Type B pancreatic cell (in vitro differentiated cells): ENCODE results near the gene COL15A1. TPM values are rescaled to one million over a fixed set of nuclear protein-coding genes. Genes with fewer than 3 reads are reported as not detected.

ENCODE experiments used
- DNase-seq: peaks from one replicate; pipeline ENCODE4 v3.0.0; 2021; ENCODE audit warnings: mixed read lengths; ENCODE audit not compliant: unreplicated experiment; ENCODE audit errors: extremely low spot score
- H3K27ac Mint-ChIP-seq: 2 replicates; pipeline ENCODE4 v1.8.0; 2021; ENCODE audit warnings: mild to moderate bottlenecking, mixed read lengths
- H3K27me3 Mint-ChIP-seq: 2 replicates; pipeline ENCODE4 v1.8.0; 2021; ENCODE audit warnings: mixed read lengths
- H3K36me3 Mint-ChIP-seq: 2 replicates; pipeline ENCODE4 v1.8.0; 2021; ENCODE audit warnings: mixed read lengths
- H3K4me1 Mint-ChIP-seq: one replicate; pipeline ENCODE4 v1.8.0; 2021; ENCODE audit warnings: mixed read lengths; ENCODE audit not compliant: unreplicated experiment
- H3K4me3 Mint-ChIP-seq: 2 replicates; pipeline ENCODE4 v1.8.0; 2021; ENCODE audit warnings: mild to moderate bottlenecking, mixed read lengths
- H3K9me3 Mint-ChIP-seq: 2 replicates; pipeline ENCODE4 v1.8.0; 2021; ENCODE audit warnings: mixed read lengths
- total RNA-seq: library from RNA; stranded (reverse); gene quantifications from 2 replicates; pipeline ENCODE4 v1.2.1, GENCODE V29; 2021; ENCODE audit warnings: low replicate concordance
- TF ChIP-seq, protein P1 (sequence below): fragments of 200-600 bp; sonication (generic); conservative IDR thresholded peaks from 2 replicates; pipeline ENCODE4 v1.5.0; 2021; ENCODE audit warnings: antibody characterized with exemption, mild to moderate bottlenecking

Gene COL15A1
- total RNA-seq, 1 donor from 2014 or later = 0.68 TPM

GRCh38 chr9:98929895-98930341 is 13.8 kb upstream of the COL15A1 start:
- DNase-seq = no peak
- Mint-ChIP-seq H3K4me1 (no peaks in the 10 kb centered on the region), H3K36me3 (no peaks in the 10 kb centered on the region), H3K27ac (no peak overlapping the region), H3K9me3 (no peaks in the 10 kb centered on the region), H3K27me3 (peaks cover 6% of the 10 kb centered on the region), H3K4me3 (no peak overlapping the region)
- TF ChIP-seq, protein P1, sequence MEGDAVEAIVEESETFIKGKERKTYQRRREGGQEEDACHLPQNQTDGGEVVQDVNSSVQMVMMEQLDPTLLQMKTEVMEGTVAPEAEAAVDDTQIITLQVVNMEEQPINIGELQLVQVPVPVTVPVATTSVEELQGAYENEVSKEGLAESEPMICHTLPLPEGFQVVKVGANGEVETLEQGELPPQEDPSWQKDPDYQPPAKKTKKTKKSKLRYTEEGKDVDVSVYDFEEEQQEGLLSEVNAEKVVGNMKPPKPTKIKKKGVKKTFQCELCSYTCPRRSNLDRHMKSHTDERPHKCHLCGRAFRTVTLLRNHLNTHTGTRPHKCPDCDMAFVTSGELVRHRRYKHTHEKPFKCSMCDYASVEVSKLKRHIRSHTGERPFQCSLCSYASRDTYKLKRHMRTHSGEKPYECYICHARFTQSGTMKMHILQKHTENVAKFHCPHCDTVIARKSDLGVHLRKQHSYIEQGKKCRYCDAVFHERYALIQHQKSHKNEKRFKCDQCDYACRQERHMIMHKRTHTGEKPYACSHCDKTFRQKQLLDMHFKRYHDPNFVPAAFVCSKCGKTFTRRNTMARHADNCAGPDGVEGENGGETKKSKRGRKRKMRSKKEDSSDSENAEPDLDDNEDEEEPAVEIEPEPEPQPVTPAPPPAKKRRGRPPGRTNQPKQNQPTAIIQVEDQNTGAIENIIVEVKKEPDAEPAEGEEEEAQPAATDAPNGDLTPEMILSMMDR = no peak

DNA sequence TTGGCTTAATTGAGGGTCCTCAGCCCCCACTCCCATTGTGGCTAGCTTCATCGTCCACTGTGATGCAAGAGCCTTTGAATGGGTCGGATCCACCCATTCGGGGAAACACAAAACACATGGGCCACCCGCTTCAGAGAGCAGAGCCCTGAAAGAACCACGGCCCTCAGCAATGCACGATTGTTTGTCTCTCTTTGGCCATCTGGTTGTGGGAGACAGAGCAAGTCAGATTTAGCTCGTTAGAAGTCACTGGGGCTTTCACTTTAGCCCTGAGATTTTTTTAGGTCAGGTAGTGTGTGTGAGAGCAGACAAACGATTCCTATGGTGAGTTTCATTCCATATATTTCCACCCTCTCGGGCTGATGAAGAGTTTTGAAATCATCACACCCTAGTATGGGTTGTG is 12.9 kb upstream of the COL15A1 start:
- H3K4me3 Mint-ChIP-seq = no peak overlapping the region
- H3K27me3 Mint-ChIP-seq = peaks cover 15% of the 10 kb centered on the region
- H3K9me3 Mint-ChIP-seq = no peaks in the 10 kb centered on the region
- H3K27ac Mint-ChIP-seq = no peak overlapping the region
- TF ChIP-seq, protein P1 = no peak
- no peaks in the 10 kb centered on the region for H3K4me1 Mint-ChIP-seq
- no peak for DNase-seq
- no peaks in the 10 kb centered on the region for H3K36me3 Mint-ChIP-seq

DNA sequence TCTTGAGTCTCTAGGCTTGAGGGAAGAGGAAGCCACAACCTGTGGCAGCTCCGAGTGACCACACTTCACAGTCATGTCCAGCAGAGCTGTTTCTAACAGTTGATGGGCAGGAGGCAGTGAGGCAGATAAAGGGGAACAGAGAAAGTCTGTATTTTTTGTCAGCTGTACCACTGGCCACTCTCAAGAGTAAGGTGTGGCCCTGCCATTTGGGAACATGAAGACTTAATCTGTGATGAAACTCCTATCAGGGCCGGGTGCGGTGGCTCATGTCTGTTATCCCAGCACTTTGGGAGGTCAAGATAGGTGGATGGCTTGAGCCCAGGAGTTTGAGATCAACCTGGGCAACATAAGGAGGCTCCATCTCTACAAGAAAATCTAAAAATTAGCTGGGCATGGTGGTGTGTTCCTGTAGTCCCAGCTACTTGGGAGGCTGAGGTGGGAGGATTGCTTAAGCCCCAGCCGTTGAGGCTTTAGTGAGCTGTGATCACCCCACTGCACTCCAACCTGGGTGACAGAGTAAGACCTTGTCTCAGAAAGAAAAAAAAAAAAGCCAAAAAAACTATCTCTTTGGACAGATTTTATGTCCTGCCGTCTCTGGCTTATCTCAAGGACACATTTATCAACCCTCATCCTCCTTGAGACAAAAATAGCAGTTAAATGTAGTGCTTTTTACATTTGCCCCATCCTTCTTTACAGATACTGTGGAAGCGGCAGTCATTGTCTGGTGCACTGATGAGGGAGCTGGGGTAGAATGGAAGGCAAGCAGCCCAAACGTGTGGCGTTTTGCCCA is 11.9 kb upstream of the COL15A1 start:
- no peak overlapping the region for H3K4me3 Mint-ChIP-seq
- TF ChIP-seq, protein P1 = no peak
- H3K27me3 Mint-ChIP-seq = peaks cover 21% of the 10 kb centered on the region
- no peak overlapping the region for H3K27ac Mint-ChIP-seq
- DNase-seq = no peak
- no peaks in the 10 kb centered on the region for H3K9me3 Mint-ChIP-seq
- no peaks in the 10 kb centered on the region for H3K36me3 Mint-ChIP-seq
- H3K4me1 Mint-ChIP-seq = no peaks in the 10 kb centered on the region

GRCh38 chr9:98933185-98933584 is 10.5 kb upstream of the COL15A1 start:
- Mint-ChIP-seq H3K4me3 (no peak overlapping the region), H3K27ac (no peak overlapping the region), H3K36me3 (no peaks in the 10 kb centered on the region), H3K4me1 (no peaks in the 10 kb centered on the region), H3K9me3 (no peaks in the 10 kb centered on the region), H3K27me3 (peaks cover 31% of the 10 kb centered on the region)
- no peak for DNase-seq
- TF ChIP-seq, protein P1 = no peak

DNA sequence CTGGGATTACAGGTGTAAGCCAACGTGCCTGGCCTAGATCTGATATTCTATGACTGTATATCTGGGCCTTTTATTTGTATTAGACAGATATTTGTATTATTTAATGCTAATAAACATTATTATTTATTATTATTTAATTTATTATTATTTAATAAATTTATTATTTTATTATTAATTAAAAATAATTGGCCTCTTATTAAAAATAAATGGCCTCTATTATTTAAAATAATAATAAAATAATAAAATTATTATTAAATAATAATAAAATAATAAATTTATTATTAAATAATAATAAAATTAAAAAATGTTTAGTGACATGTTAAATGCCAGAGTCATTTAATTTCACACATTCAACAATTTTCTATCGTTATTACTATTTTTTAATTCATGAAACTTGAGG is 9.8 kb upstream of the COL15A1 start:
- no peaks in the 10 kb centered on the region for H3K36me3 Mint-ChIP-seq
- no peaks in the 10 kb centered on the region for H3K9me3 Mint-ChIP-seq
- no peak for DNase-seq
- peaks cover 33% of the 10 kb centered on the region for H3K27me3 Mint-ChIP-seq
- no peak overlapping the region for H3K27ac Mint-ChIP-seq
- no peaks in the 10 kb centered on the region for H3K4me1 Mint-ChIP-seq
- no peak overlapping the region for H3K4me3 Mint-ChIP-seq
- TF ChIP-seq, protein P1 = no peak
